ENCODE results near the gene HOXD9. TPM values are rescaled to one million over a fixed set of nuclear protein-coding genes. Genes with fewer than 3 reads are reported as not detected.

Gene HOXD9
- total RNA-seq, 1 experiment from 2014 or later, result not detected

- peak; percentile 75 for DNase-seq
- H3K9ac ChIP-seq (ENCODE audit: extremely low read depth, insufficient read length, low read length), result no peak overlapping the region
- no peaks in the 10 kb centered on the region for H4K20me1 ChIP-seq (ENCODE audit: control insufficient read depth, insufficient read depth, insufficient read length)
- peaks cover 5 to 27% of the 10 kb centered on the region in 2 experiments for H3K9me3 Mint-ChIP-seq
- H3K79me2 ChIP-seq (ENCODE audit: insufficient read depth, low read length), result no peaks in the 10 kb centered on the region
- TF ChIP-seq CTCF (conservative IDR thresholded peaks at IDR 0.05), result no peak
- no peak overlapping the region for H2BK5ac ChIP-seq (ENCODE audit: insufficient read length, low read length)
- H3K4me1 ChIP-seq (ENCODE audit: insufficient read depth, low read length), result peaks cover 3% of the 10 kb centered on the region; the same call in 1 of the 2 replicates
- H3K18ac ChIP-seq (ENCODE audit: insufficient read length, low read depth, low read length), result no peak overlapping the region
- no peaks in the 10 kb centered on the region; a peak in 1 of 7 replicates for H3K36me3 Mint-ChIP-seq (ENCODE audit: insufficient read depth in 1 of 3, low read depth in 3 of 3)
- H2BK120ac ChIP-seq (ENCODE audit: low read depth, low read length, poor library complexity, severe bottlenecking), result no peak overlapping the region
- H3K79me1 ChIP-seq (ENCODE audit: insufficient read depth, low read depth, low read length, poor library complexity, severe bottlenecking), result no peaks in the 10 kb centered on the region
- H3T11ph ChIP-seq (ENCODE audit: low read length), result no peak overlapping the region
- peak overlapping the region in 1 of 2 experiments; percentile 76; a peak in 3 of 5 replicates for H3K4me3 Mint-ChIP-seq
- H3K27ac ChIP-seq (ENCODE audit: insufficient read length, low read depth, low read length), result no peak overlapping the region
- H3K4me2 ChIP-seq (ENCODE audit: insufficient read depth, insufficient read length, low read length), result peak overlapping the region; percentile 63
- no peak overlapping the region for H3K4ac ChIP-seq (ENCODE audit: low read depth, low read length)
- H3K23ac ChIP-seq (ENCODE audit: insufficient read length, low read depth, low read length), result no peak overlapping the region
- no peaks in the 10 kb centered on the region for H3K9me3 ChIP-seq (ENCODE audit: control insufficient read depth, low read depth, low read length)
- WGBS (ENCODE audit: extremely low coverage, insufficient read length, low lambda C conversion rate), result no CpG with 5 or more reads among the region's 35 CpGs
- H2BK12ac ChIP-seq (ENCODE audit: insufficient read length, low read depth, low read length), result no peak overlapping the region
- no peak overlapping the region for H3K56ac ChIP-seq (ENCODE audit: insufficient read length, low read depth, low read length)
- no peak overlapping the region for H3K27ac Mint-ChIP-seq
- peaks cover 87% of the 10 kb centered on the region for H3K27me3 ChIP-seq (ENCODE audit: insufficient read depth, low read length)
- no peak overlapping the region for H2AFZ ChIP-seq (ENCODE audit: low read length)
- H3K4me1 Mint-ChIP-seq, result peaks cover 24 to 32% of the 10 kb centered on the region in 2 experiments
- peaks cover 5% of the 10 kb centered on the region for H3K23me2 ChIP-seq (ENCODE audit: insufficient read length, low read depth, low read length, poor library complexity, severe bottlenecking)
- H3K27me3 Mint-ChIP-seq (ENCODE audit: low read depth), result peaks cover 99% of the 10 kb centered on the region
- no peak overlapping the region for H4K8ac ChIP-seq (replicated peaks; ENCODE audit: insufficient read length, low read depth, low read length)
- no peak overlapping the region for H2AK5ac ChIP-seq (ENCODE audit: insufficient read length, low read length)
- H2BK20ac ChIP-seq (ENCODE audit: low read depth, low read length, poor library complexity, severe bottlenecking), result no peak overlapping the region
- H3K14ac ChIP-seq (ENCODE audit: insufficient read depth, low read length), result no peak overlapping the region
- H4K5ac ChIP-seq (ENCODE audit: insufficient read length, low read depth, low read length), result no peak overlapping the region
- H4K91ac ChIP-seq (ENCODE audit: insufficient read length, low read depth, low read length), result no peak overlapping the region
- H2BK15ac ChIP-seq (ENCODE audit: low read depth, low read length), result no peak overlapping the region
Measured at GRCh38 chr2:176098366-176099158, 24.0 kb upstream of the HOXD9 start.

All from H9 (cell line).